Measurements from ENCODE around the gene COL4A2.
"Not testable (repeated sequence)": the region's sequence is repeated elsewhere in the genome, so short reads cannot be mapped to it uniquely, and the experiment has no call there.

Gene COL4A2

DNA sequence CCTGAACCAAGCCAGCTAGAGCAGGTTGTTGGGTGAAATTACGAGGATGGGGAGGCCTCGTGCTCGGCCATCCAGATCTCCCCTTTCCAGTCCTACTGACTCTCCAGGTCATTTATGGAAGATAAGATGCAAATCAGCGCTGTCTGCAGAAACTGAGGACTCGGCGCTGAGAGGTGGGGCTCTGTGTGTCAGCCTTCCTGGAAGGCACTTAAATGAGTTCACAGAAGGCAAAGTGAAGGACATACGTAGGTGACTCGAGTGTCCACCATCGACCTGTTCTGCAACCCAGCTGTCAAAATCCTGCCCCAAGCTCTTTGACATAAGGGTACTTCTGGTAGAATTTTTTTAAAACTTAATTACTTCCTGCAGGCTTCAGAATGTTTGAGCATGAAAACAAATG, 168.0 kb downstream of the COL4A2 start:
- no peak for DNase-seq (ENCODE audit: low read depth)

- DNase-seq (ENCODE audit: low read depth), result no peak
These were observed 168.6 kb downstream of the COL4A2 start for GRCh38 chr13:110475550-110476219.

GRCh38 chr13:110476220-110476617, 169.1 kb downstream of the COL4A2 start:
- DNase-seq (ENCODE audit: low read depth), result no peak

- no peak for DNase-seq (ENCODE audit: low read depth)
These were observed 170.7 kb downstream of the COL4A2 start for GRCh38 chr13:110477706-110478245.

DNA sequence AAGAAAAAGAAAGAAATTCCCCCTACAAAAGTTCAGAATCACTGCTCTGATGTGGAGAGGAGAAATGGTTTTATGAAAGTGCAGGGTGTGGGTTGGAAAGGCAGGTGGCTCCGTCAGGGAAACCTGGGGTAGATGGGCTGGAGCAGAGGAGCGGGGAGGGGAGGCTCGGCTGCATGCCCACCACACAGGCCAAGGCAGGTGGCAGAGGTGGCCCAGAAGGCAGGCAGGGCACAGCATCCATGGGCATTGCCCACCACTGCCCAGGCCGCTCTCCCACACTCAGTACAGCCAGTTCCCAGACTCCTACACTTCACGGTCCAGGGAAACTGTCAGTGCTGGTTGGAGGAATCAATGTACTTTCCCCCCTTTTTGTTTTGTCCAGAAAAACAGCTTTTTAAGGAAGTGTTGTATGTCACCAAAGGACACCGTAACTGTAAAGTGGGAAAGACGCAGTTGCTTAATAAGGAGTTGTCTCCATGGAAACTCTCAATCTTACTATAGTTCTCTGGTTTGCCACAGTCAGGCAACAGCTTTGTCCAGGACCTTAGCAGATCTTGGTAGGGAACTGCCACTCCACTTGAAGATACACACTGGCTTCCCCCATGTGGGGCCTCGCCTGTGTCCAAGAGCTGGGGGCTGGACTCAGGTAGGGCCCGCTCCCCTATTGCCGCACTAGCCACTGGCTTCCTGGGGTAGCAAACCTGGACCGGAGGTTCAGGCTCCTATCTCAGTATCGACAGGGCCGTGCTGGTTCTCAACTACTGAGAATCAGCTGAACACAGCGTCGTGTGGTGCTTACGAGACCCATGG, 171.5 kb downstream of the COL4A2 start:
- DNase-seq (ENCODE audit: low read depth), result no peak

DNA sequence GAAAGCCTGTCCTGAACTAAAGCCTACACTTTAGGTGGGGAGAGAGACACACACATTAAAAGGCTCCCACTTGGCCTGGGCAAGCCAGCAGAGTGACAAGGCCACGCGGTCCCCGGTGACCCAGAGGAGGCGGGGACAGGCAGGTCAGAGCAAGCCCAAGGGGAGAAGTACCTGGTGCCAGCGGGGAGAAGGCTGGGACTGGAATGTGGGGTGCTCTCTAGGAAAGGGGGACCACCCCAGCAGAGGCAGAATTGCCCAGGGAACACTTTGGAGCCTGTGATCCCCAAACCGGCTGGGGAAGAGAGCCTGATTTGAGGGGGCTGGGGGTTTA, 172.1 kb downstream of the COL4A2 start:
- DNase-seq (ENCODE audit: low read depth), result no peak

- DNase-seq (ENCODE audit: low read depth), result no peak
These were observed 172.6 kb downstream of the COL4A2 start for GRCh38 chr13:110479648-110480047.

GRCh38 chr13:110480161-110480560, 173.1 kb downstream of the COL4A2 start:
- no peak for DNase-seq (ENCODE audit: low read depth)

- no peak for DNase-seq (ENCODE audit: low read depth)
These were observed 176.4 kb downstream of the COL4A2 start for GRCh38 chr13:110483386-110483968.

GRCh38 chr13:110484290-110485048, 177.4 kb downstream of the COL4A2 start:
- DNase-seq (ENCODE audit: low read depth), result no peak

DNA sequence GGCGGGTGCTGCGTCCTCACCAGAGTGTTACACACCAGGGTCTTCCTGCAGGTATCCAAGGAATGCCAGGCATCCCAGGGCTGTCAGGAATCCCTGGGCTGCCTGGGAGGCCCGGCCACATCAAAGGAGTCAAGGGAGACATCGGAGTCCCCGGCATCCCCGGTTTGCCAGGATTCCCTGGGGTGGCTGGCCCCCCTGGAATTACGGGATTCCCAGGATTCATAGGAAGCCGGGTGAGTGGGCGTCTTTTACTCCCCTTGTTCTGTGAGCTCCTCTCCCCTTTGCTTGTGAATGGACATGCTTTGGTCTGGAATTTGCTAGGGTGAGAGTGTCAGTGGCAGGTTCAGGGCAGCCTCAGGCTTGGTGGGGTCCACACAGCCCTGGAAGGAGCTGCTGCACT, 178.5 kb downstream of the COL4A2 start:
- no peak for DNase-seq (ENCODE audit: low read depth)

GRCh38 chr13:110486061-110486715, 179.1 kb downstream of the COL4A2 start:
- DNase-seq (ENCODE audit: low read depth), result no peak

DNA sequence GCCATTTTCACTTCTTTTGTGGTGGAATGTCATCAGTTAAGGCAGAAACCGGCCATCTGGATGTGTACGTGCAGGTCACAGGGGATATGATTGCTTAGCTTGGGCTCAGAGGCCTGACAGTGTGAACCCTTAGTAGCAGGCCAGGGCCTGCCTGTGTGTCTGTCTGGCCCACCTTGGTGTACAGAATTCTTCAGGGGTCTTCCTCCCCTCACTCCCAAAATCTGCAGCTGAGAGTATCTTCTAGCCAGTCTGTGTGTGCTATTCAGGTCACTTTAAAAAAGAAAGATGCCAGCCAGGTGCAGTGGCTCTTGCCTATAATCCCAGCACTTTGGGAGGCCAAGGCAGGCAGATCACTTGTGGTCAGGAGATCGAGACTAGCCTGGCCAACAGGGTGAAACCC, 179.8 kb downstream of the COL4A2 start:
- not testable (repeated sequence) for DNase-seq (ENCODE audit: low read depth)

DNA sequence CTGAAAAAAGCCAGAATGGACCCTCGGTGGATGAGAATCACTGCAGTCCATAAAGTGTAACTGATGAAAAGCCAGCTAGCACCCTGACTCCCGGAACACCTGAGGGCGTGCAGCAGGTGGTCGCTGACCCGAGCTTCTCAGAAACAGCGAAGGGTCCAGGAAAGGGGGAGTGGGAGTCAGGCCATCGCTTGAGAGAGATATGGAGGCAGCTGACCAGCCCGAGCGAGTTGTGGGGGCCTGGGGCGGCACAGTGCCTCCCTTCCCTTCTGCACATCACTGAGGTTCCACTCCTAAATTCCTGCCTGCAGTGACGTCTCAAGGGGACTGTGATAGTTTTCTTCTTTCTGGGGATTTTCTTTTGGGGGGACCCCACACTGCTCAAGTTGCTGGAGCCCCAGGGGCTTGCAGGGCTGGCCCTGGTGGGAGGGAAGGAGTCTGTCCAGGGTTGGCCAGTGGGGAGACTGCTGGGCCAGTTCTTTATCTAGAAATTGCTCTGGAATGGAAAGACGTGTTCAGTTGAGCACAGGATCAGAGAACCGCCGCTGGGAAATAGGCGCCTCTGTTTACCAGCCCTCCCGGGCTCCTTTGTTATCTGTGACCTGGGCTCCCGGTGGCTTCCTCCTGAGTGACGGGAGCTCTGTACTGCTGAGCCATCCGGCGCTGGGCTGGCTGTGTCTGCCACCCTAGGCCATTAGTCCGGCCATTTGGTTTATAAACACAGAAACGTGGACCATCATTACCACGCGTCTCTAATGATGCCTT, 183.1 kb downstream of the COL4A2 start:
- DNase-seq (ENCODE audit: low read depth), result no peak

GRCh38 chr13:110491869-110492678, 185.0 kb downstream of the COL4A2 start:
- DNase-seq (ENCODE audit: low read depth), result no peak

DNA sequence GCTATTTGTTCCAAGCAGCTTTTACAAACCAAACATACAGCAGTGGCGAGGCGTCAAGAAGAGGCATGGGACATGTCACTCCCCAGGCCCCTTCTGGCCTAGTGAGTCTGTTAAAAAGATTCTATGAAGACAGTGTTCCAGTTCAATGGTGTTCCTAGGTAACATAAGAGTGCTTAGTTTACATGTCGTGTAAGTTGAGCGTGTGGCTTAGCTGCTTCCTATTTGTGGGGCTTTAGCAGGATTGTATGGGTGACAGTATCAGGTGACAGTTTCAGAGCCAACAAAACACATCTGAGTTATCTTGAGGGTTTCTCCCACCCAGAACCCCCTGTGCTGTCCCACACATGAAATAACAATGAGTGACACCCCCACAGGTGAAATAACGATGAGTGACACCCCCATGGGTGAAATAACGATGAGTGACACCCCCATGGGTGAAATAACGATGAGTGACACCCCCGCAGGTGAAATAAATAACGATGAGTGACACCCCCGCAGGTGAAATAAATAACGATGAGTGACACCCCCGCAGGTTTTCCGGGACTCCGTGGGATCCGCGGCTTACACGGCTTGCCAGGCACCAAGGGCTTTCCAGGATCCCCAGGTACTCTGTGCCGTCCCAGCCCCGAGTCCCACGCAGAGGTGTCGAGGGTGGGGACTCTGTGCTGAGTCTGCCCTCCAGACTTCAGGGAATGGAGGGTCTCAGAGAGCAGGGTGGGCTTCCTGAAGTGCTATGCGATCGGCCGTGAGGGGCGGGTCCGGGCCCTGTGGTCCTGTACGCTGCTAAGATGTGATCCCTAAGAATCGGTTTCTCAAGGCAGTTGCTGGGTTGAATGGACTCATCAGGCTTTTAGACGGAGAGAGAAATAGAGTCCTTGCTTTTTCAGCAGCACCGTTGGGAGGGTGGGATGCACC, 185.9 kb downstream of the COL4A2 start:
- DNase-seq (ENCODE audit: low read depth), result no peak

DNA sequence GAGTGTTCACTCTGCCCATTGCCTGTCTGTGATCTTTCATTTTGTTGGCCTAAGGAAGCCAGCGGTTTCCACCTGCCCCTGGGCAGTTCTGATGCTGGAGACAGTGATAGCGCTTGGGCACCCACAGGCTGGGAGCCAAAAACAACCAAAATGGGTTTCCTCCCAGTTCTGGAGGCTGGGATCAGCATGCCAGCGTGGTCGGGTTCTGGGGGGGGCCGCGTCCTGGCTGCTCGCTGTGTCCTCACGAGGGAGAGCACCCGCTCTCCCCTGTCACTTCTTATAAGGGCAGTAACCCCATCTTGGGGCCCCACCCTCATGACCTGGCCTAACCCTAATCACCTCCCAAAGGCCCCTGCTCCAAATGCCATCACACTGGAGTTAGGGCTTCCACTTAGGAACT, 186.5 kb downstream of the COL4A2 start:
- DNase-seq (ENCODE audit: low read depth), result no peak

DNA sequence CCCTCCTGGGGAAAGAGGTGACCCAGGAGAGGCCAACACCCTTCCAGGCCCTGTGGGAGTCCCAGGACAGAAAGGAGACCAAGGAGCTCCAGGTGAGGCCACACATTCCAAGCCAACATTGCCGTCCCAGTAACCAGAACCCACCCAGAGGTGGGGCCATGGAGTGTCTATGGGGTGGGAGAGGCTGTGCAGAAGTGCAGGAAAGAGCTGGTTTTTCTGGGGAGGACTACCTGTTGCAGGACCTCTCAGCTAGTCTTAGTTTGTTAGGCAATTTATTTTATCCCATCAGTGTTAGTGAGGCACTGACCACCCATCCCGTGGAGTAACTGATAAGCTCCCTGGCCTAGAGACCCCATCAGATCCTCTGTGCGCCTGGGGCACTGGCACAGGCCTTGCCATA, 188.3 kb downstream of the COL4A2 start:
- no peak for DNase-seq (ENCODE audit: low read depth)

DNA sequence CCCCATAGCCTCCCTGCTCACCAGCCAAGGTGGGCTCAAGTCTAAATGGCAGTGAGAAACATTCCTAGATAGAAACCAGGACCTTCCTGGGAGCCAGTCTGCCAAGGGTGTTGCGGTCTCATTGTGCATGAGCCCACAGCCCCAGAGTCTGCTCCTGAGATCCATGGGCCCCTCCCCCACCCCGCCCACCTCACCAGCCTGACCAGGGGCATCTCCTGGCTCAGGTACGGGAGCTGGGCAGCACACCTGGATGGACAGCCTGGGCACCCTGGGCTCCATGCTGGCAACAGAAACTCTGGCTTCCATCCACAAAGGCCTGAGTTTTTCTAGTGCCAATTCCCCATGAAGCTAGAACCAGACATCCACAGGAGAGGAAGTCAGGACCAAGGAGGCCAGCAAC, 188.8 kb downstream of the COL4A2 start:
- DNase-seq (ENCODE audit: low read depth), result no peak

Measured in stimulated activated CD8-positive, alpha-beta memory T cell treated with anti-CD3 and anti-CD28 coated beads, Interleukin-4, amount 100 ng/mL, for 24 hours (primary cell).